Vagina (tissue), 2 donors: ENCODE data around the gene PNLIPRP3.

Experiments
- CTCF ChIP-seq, 3 experiments: fragments of 450-650 bp in 2 of 3; fragments of 200-600 bp in 1 of 3; sonication (generic) in 1 of 3; IDR thresholded peaks; one replicate each; pipeline ENCODE4 v1.5.1; 2017 to 2019; ENCODE audit warnings: antibody characterized with exemption in 3 of 3, mild to moderate bottlenecking in 2 of 3, moderate library complexity in 2 of 3
- POLR2A ChIP-seq, 2 donors: fragments of 450-650 bp; IDR thresholded peaks; one replicate each; pipeline ENCODE4 v1.6.1; 2017; ENCODE audit warnings: antibody characterized with exemption in 2 of 2, mild to moderate bottlenecking in 2 of 2, moderate library complexity in 2 of 2

GRCh38 chr10:116429288-116429977 lies 1.8 kb downstream of the PNLIPRP3 start:
- no peak for TF ChIP-seq POLR2A (IDR thresholded peaks at IDR 0.05)
- no peak for TF ChIP-seq CTCF (IDR thresholded peaks at IDR 0.05)
